Neural progenitor cell (in vitro differentiated cells): Measurements from ENCODE around the gene DHRS2. TPM values are rescaled to one million over a fixed set of nuclear protein-coding genes. Genes with fewer than 3 reads are reported as not detected.

Experiments used
- DNase-seq: peaks from one replicate; pipeline ENCODE4 v3.0.0-alpha.2; 2016; ENCODE audit warnings: low spot score
- H2AFZ ChIP-seq: fragments of 200-600 bp; sonication (generic); replicated peaks from 2 replicates; pipeline ENCODE4 v1.6.1; 2016; ENCODE audit warnings: antibody characterized with exemption
- H3F3A ChIP-seq: fragments of 200-600 bp; sonication (generic); 2 replicates; pipeline ENCODE4 v1.6.1; 2016; ENCODE audit warnings: antibody characterized with exemption, low read depth
- H3K27ac ChIP-seq: fragments of 200-600 bp; sonication (generic); 2 replicates; pipeline ENCODE4 v1.5.1; 2016; ENCODE audit warnings: mild to moderate bottlenecking
- H3K27me3 ChIP-seq: fragments of 200-600 bp; sonication (generic); 2 replicates; pipeline ENCODE4 v1.6.1; 2016; ENCODE audit warnings: mild to moderate bottlenecking, moderate library complexity
- H3K36me3 ChIP-seq: fragments of 200-600 bp; sonication (generic); 2 replicates; pipeline ENCODE4 v1.5.1; 2016
- H3K4me1 ChIP-seq: fragments of 200-600 bp; sonication (generic); 2 replicates; pipeline ENCODE4 v1.6.1; 2016; ENCODE audit warnings: mixed run types
- H3K4me2 ChIP-seq: fragments of 200-600 bp; sonication (generic); 2 replicates; pipeline ENCODE4 v1.6.1; 2016
- H3K4me3 ChIP-seq: fragments of 200-600 bp; sonication (generic); 2 replicates; pipeline ENCODE4 v1.5.1; 2016
- H3K79me2 ChIP-seq: fragments of 200-600 bp; sonication (generic); 2 replicates; pipeline ENCODE4 v1.6.1; 2016; ENCODE audit warnings: low read depth
- H3K9ac ChIP-seq: fragments of 200-600 bp; sonication (generic); 2 replicates; pipeline ENCODE4 v1.6.1; 2016
- H3K9me3 ChIP-seq: fragments of 200-600 bp; sonication (generic); 2 replicates; pipeline ENCODE4 v1.5.1; 2016; ENCODE audit warnings: low read depth
- H4K20me1 ChIP-seq: fragments of 200-600 bp; sonication (generic); 2 replicates; pipeline ENCODE4 v1.6.1; 2016; ENCODE audit warnings: low read depth
- H3K27ac Mint-ChIP-seq: 3 replicates; pipeline ENCODE4 v1.8.0; 2021; ENCODE audit warnings: mixed read lengths
- H3K27me3 Mint-ChIP-seq: 2 replicates; pipeline ENCODE4 v1.8.0; 2022; ENCODE audit warnings: low read depth, mild to moderate bottlenecking, inconsistent platforms, moderate library complexity, mixed read lengths; ENCODE audit not compliant: insufficient read depth
- H3K36me3 Mint-ChIP-seq: 3 replicates; pipeline ENCODE4 v1.8.0; 2021; ENCODE audit warnings: mixed read lengths
- H3K4me1 Mint-ChIP-seq: 3 replicates; pipeline ENCODE4 v1.8.0; 2021; ENCODE audit warnings: mixed read lengths
- H3K4me3 Mint-ChIP-seq: 3 replicates; pipeline ENCODE4 v1.8.0; 2021; ENCODE audit warnings: mild to moderate bottlenecking, moderate library complexity, mixed read lengths
- H3K9me3 Mint-ChIP-seq: 3 replicates; pipeline ENCODE4 v1.8.0; 2020; ENCODE audit warnings: mixed read lengths
- EZH2 ChIP-seq: fragments of 200-600 bp; sonication (generic); IDR thresholded peaks from 2 replicates; pipeline ENCODE4 v1.6.1; 2017; ENCODE audit warnings: antibody characterized with exemption, mild to moderate bottlenecking, moderate library complexity
- EZH2phosphoT487 ChIP-seq: fragments of 200-600 bp; sonication (generic); IDR thresholded peaks from 2 replicates; pipeline ENCODE4 v1.6.1; 2017; ENCODE audit warnings: antibody characterized with exemption
- total RNA-seq: library from RNA; depleted of rRNA; stranded (reverse); fragments of >200 nt; gene quantifications from 2 replicates; pipeline ENCODE4 v1.2.3, GENCODE V29; 2015; ENCODE audit warnings: low replicate concordance
- TF ChIP-seq, protein P1 (sequence below): fragments of 200-600 bp; sonication (generic); IDR thresholded peaks from 2 replicates; pipeline ENCODE4 v1.5.1; 2017; ENCODE audit warnings: antibody characterized with exemption, mild to moderate bottlenecking

The DHRS2 gene
- total RNA-seq, 1 donor from 2014 or later = 2.8 TPM

DNA sequence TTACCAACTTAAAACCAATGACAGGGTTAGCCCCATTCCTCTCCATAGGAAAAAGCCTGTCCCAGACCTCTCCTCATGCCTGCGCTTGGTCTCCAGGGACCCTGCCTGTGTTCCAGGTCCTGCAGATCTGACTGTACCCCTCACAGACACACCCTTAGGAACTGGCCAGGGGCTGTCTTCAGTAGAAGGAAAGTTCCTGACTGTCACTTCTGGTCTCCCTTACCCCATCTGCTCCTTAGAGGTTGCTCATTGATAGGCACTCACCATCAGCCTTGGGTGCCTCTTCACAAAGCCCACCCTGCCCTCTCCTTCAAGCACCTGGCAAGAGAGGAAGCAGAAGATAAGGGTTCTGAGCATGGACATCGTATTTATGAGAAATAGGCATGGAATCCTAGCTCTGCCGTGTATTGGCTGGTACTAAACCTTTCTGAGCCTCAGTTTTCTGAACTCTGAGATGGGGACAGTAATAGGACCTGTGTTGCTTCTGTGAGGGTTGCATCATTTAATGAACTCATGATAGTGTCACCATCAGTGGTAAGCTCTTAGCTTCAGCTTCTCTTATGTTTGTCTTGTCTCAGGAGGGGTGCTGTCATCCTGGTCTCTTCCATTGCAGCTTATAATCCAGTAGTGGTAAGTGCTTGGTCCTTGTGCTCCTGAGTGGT, 7.5 kb downstream of the DHRS2 start:
- Histone ChIP-seq H3K36me3 (no peaks in the 10 kb centered on the region), H4K20me1 (no peaks in the 10 kb centered on the region), H3K27ac (no peak overlapping the region), H3K4me2 (no peak overlapping the region), H3K79me2 (no peaks in the 10 kb centered on the region), H3K4me3 (no peak overlapping the region), H2AFZ (no peak overlapping the region), H3K9ac (no peak overlapping the region), H3K27me3 (no peaks in the 10 kb centered on the region), H3K4me1 (no peaks in the 10 kb centered on the region), H3K9me3 (no peaks in the 10 kb centered on the region), H3F3A (no peaks in the 10 kb centered on the region)
- no peaks in the 10 kb centered on the region for H3K9me3 Mint-ChIP-seq
- H3K4me1 Mint-ChIP-seq = no peaks in the 10 kb centered on the region
- H3K27ac Mint-ChIP-seq = no peak overlapping the region
- no peaks in the 10 kb centered on the region for H3K27me3 Mint-ChIP-seq
- no peak overlapping the region for H3K4me3 Mint-ChIP-seq
- H3K36me3 Mint-ChIP-seq = no peaks in the 10 kb centered on the region
- no peak for DNase-seq
- TF ChIP-seq, protein P1, sequence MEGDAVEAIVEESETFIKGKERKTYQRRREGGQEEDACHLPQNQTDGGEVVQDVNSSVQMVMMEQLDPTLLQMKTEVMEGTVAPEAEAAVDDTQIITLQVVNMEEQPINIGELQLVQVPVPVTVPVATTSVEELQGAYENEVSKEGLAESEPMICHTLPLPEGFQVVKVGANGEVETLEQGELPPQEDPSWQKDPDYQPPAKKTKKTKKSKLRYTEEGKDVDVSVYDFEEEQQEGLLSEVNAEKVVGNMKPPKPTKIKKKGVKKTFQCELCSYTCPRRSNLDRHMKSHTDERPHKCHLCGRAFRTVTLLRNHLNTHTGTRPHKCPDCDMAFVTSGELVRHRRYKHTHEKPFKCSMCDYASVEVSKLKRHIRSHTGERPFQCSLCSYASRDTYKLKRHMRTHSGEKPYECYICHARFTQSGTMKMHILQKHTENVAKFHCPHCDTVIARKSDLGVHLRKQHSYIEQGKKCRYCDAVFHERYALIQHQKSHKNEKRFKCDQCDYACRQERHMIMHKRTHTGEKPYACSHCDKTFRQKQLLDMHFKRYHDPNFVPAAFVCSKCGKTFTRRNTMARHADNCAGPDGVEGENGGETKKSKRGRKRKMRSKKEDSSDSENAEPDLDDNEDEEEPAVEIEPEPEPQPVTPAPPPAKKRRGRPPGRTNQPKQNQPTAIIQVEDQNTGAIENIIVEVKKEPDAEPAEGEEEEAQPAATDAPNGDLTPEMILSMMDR = no peak
- no peak for TF ChIP-seq EZH2phosphoT487
- TF ChIP-seq EZH2 = no peak

DNA sequence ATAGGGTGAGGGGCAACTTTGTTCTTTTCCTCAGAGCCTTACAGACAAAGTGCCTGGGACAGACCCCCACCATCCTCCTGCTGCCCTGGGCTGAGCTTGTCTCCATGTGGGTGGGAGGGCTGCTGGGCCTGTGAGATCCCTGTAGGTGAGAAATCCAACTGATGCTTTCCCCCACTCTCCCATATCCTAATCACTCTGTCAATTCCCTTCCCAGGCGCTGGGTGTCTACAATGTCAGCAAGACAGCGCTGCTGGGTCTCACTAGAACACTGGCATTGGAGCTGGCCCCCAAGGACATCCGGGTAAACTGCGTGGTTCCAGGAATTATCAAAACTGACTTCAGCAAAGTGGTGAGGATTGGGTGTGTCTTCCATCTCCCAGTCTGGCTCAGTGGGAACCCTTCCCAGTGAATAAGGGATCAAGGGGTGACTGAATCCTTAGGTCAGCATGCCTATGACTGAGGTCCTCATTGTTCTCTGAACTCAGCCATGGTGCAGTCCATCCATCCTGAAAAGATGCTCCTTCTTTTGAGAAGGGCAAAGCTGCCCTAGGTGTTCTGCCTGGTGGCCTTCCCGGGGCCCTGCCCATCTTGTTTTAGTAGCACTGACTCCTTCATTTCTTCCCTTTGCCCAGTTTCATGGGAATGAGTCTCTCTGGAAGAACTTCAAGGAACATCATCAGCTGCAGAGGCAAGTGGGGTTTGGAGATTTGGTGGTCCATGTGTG, 8.2 kb downstream of the DHRS2 start:
- no peaks in the 10 kb centered on the region for H3K9me3 Mint-ChIP-seq
- Histone ChIP-seq H2AFZ (no peak overlapping the region), H3K4me1 (no peaks in the 10 kb centered on the region), H3K79me2 (no peaks in the 10 kb centered on the region), H3K27me3 (no peaks in the 10 kb centered on the region), H3K36me3 (no peaks in the 10 kb centered on the region), H3K4me3 (no peak overlapping the region), H3K9ac (no peak overlapping the region), H3K9me3 (no peaks in the 10 kb centered on the region), H4K20me1 (no peaks in the 10 kb centered on the region), H3K4me2 (no peak overlapping the region), H3K27ac (no peak overlapping the region), H3F3A (no peaks in the 10 kb centered on the region)
- no peak overlapping the region for H3K4me3 Mint-ChIP-seq
- DNase-seq = no peak
- H3K27me3 Mint-ChIP-seq = no peaks in the 10 kb centered on the region
- no peak overlapping the region for H3K27ac Mint-ChIP-seq
- no peak for TF ChIP-seq EZH2
- TF ChIP-seq, protein P1 = no peak
- TF ChIP-seq EZH2phosphoT487 = no peak
- H3K36me3 Mint-ChIP-seq = no peaks in the 10 kb centered on the region
- no peaks in the 10 kb centered on the region for H3K4me1 Mint-ChIP-seq

DNA sequence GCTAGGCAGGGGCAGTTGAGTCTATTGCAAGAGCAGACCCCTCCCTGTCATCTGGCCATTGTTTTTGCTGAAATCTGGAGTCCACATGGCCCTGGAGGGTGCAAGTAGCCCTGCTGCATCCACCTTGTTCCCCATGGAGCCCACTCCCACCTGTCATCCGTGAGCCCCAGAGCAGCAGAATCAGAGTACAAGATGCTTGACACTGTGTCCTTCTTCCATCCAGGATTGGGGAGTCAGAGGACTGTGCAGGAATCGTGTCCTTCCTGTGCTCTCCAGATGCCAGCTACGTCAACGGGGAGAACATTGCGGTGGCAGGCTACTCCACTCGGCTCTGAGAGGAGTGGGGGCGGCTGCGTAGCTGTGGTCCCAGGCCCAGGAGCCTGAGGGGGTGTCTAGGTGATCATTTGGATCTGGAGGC, 8.8 kb downstream of the DHRS2 start:
- H3K36me3 Mint-ChIP-seq = no peaks in the 10 kb centered on the region
- no peak overlapping the region for H3K9ac ChIP-seq

More for the DNA sequence above, 8.8 kb downstream of the DHRS2 start:
- Histone ChIP-seq H3K27ac (no peak overlapping the region), H2AFZ (no peak overlapping the region), H3K4me3 (no peak overlapping the region), H3K4me1 (no peaks in the 10 kb centered on the region), H3K4me2 (no peak overlapping the region), H3K36me3 (no peaks in the 10 kb centered on the region), H3K27me3 (no peaks in the 10 kb centered on the region), H3K9me3 (no peaks in the 10 kb centered on the region), H3K79me2 (no peaks in the 10 kb centered on the region), H3F3A (no peaks in the 10 kb centered on the region), H4K20me1 (no peaks in the 10 kb centered on the region)
- TF ChIP-seq, protein P1 = no peak
- no peak for TF ChIP-seq EZH2
- TF ChIP-seq EZH2phosphoT487 = no peak
- no peaks in the 10 kb centered on the region for H3K27me3 Mint-ChIP-seq
- no peaks in the 10 kb centered on the region for H3K4me1 Mint-ChIP-seq
- DNase-seq = no peak
- H3K27ac Mint-ChIP-seq = no peak overlapping the region
- H3K4me3 Mint-ChIP-seq = no peak overlapping the region
- peaks cover 2% of the 10 kb centered on the region for H3K9me3 Mint-ChIP-seq
